ENCODE measurements around the gene SFXN1.
"Not testable (repeated sequence)": the region's sequence is repeated elsewhere in the genome, so short reads cannot be mapped to it uniquely, and the experiment has no call there.

SFXN1 gene

GRCh38 chr5:175478384-175479124 lies at the start of gene SFXN1:
TSS of gene SFXN1 (plus strand) at chr5:175478560. CDS start at chr5:175492104, 13,544 bp downstream.
- DNase-seq, result peak; percentile 81

DNA sequence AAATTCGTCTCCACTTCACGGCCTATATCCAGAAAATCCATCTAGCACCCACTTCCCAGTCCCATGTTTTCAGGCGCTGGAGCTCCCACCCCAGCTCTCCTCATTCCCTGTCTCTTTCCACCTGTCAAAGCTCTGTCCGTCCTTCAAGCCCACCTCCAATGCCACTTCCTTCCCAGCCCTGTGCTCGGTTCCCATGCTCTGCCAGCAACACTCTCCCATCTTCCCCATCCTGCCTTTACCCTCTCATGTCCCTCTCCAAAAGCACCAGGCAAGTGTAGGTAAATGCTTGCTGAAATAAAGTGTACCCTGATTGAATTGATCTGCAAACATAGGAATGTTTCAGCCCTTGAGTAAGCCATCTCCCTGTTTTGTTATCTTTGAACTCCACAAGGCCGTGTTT lies 43.6 kb upstream of the SFXN1 start:
- no peak for DNase-seq

DNA sequence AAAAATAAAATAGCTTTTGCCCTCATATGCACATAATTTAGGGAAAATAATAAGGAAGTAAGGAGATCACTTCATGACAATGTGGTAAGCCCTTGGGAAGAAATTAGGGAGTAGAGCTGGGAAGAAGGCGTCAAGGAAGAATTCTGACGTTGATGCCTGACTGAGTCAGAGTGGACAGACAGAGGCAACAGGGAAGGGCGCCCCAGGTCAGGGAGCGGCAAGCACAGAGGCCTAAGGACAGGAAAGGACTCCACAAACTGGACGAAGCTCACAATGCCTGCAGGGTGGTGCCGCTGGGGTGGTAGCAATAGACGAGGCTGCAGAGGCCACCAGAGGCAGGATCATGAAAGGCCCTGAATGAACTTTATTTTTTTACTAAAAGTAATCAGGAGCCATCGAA lies 42.0 kb upstream of the SFXN1 start:
- DNase-seq, result no peak

- no peak for DNase-seq
Measured at GRCh38 chr5:175438234-175438857, 40.0 kb upstream of the SFXN1 start.

- DNase-seq, result no peak
Measured at GRCh38 chr5:175443514-175444059, 34.8 kb upstream of the SFXN1 start.

DNA sequence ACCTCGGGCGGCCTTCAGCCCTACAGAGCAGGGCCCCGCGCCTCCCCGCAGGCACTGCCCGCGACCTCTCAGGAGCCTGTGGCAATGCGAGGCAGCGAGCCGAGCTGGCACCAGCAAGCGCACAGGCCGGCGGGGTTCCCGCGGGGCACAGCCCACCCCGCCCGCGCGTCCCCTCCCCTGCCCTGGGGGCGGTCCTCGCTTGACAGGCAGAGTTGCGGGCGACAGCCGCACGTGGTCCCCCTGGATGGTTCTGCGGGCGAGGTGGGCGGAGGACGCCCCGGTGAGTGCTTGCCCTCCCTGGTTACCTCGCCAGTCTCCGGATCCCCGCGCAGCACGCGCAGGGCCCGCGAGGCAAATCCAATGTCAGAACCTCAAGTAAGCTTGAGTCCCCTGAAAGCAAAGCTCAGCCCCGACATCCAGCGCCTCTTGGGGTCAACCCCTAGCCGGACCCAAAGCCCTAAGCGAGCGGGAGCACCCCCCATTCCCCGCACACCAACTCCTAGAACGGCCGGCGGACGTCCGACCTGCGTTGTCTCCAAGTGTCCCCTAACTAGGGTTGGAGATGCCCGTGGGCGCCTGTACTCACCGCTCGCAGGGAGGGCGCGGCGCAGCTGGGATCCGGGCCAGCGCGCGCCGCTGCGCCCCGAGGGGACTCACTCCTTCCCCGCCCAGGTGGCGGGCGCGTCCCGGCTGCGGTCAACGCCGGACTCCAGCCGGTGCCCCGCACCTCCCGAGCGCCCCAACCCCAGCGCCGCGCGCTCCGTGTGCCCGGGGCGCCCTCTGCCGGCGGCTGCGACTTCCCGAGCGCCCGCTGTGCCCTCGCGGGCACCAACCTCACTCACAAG lies 34.1 kb upstream of the SFXN1 start, which contains the start of gene DRD1:
Gene DRD1, minus strand, starts transcription at position 123 of the 845 bp plus-strand sequence. CDS start 1,083 bp downstream, outside the sequence.
- peak; percentile 35 for DNase-seq

DNA sequence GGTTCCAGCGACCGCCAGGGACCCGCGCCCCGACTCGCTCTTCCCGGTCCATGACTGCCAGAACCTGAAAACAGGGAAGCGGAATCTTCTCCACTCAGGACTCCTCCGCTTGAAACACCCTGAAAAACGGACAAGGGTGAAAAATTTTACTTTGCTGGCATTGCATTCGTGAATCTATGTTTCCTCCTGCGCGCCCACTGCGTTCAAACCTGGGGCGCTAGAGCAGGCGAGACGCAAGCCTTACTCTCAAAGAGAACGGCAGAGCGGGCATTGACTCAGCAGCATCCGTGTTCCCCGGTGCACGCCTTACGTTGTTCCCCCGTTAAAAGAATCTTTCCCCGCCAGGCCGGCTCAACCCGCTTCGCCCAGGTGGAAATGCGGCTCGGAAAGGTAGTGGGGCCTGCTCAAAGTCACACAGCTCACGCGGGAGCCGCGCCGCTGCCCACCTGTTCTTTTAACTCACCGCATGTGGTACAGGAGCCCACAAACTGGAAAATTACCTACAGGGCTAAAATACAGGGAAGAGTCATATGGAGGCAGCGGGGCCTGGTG lies 33.4 kb upstream of the SFXN1 start:
- DNase-seq, result no peak

DNA sequence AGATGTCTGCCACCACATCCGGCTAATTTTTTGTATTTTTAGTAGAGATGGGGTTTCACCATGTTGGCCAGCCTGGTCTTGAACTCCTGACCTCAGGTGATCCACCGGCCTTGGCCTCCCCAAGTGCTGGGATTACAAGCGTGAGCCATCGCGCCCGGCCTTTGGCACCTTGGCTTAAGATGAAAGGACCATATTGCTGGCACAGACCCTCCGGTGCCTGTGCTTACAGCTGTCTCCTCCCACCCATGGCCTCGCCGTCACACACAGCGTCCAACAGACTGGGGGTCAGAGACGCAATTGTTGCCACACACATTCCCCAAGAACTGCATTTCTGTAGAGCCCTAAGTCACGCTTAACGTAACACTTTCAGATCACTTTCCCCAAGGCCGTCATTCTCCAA lies 32.0 kb upstream of the SFXN1 start:
- DNase-seq, result not testable (repeated sequence)

DNA sequence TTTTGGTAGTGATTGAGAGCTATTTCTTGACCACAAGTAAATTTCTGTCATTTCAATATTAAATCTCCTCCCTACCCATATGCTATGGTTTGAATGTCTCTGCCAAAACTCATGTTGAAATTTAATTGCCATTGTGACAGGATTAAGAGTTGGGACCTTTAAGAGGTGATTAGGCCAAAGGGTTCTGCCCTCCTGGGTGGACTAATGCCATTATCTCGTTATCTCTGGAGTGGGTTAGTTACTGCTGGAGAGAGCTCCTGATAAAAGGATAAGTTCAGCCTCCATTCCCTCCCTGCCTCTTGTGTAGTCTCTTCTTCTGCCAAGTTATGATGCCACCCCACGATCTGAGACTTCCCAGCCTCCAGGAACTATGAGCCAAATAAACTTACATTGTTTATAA lies 30.8 kb upstream of the SFXN1 start:
- no peak for DNase-seq

DNA sequence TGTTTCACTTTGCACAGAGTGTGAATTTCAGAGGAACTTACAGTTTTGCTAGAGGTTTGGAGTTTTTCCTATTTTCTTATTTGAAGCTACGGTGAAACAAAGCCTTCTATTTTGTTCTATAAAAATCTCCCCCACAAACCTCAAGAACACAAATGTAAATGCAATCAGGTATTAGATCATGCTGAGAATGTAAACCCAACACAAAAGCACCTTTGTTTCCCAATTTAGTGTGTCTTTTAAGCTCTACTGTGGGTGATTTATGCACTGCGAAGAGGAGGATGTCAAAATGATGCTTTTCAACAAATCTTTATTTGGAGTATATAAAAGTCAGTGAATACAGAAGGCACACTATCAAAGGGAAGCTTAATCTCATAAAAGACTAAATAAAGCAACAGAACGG lies 30.1 kb upstream of the SFXN1 start:
- DNase-seq, result no peak

GRCh38 chr5:175452166-175452565 lies 26.2 kb upstream of the SFXN1 start:
- DNase-seq, result no peak

DNA sequence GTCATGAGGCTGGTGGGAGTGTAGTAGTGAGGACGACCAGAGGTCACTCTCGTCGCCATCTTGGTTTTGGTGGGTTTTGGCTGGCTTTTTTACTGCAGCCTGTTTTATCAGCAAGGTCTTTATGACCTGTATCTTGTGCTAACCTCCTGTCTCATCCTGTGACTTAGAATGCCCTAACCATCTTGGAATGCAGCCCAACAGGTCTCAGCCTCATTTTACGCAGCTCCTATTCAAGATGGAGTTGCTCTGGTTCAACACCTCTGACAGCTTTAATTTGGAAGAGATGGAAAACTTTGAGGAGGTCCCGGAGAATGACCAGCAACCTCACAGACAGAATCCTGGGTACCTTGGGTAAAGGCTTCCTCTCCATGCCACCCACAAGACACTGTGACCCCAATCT lies 24.0 kb upstream of the SFXN1 start:
- DNase-seq, result not testable (repeated sequence)

DNA sequence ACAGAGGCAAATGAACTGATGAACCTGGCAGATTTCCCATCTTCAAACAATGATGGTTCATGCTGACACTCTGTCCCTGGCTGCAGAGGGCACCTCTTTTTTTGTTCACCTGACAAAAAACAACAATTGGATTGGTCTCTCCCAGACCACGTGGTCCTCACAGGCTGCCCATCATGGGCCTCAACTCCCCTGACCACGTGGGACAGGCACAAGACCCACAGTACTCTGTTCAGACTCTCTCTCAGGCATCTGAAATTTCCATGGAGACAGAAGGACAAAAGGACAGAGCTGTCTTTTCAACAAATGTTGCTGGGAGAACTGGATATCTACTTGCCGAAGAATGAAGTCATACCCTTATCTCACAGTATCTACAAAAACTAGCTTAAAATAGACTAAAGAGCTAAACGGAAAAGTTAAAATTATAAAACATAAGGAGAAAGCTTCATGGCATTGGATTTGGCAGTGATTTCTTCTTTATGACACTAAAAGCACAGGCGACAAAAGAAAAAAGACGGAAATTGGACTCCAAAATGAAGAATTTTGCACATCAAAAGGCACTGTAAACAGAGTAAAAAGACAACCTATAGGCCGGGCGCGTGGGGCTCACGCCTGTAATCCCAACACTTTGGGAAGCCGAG lies 22.1 kb upstream of the SFXN1 start:
- no peak for DNase-seq

DNA sequence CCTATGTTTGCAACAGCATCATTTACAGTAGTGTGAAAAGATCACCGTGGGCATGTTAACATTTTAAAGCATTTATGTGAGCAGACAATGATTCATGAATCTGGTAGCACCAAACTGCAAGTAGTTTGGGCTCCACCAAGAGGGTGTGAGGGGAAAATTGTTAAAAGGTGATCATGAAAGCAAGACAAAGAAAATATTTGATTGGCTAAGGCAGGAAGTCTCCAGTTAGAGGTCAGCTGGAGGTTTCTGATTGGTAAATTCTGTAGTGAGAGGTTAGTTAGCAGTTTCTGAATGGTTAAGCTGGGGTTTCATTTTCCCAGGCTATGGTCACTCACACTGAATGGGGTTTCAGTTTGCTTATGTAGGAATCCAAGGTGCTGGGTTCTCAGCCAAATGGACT lies 20.9 kb upstream of the SFXN1 start:
- DNase-seq, result no peak

GRCh38 chr5:175460126-175460525 lies 18.2 kb upstream of the SFXN1 start:
- peak; percentile 16 for DNase-seq

DNA sequence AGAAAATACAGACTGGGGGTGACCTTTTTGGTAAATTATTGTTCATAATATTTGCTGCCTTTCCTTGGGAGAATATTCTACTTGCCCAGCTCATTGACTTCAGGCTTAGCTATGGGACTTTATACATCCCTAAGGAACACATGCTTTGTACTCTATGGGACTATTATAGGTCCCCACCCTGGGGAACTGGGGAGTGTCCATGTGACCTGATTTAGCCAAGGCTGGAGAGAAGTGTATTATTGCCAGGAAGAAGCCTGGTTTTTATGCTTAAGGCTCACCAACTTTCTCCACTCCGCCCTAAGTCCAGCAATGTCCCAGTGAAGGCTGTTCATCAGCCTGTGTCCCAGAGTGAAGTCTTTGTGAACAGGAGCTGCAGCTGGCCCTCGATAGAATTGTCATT lies 17.8 kb upstream of the SFXN1 start:
- no peak for DNase-seq

GRCh38 chr5:175461370-175461769 lies 17.0 kb upstream of the SFXN1 start:
- DNase-seq, result no peak

- DNase-seq, result peak; percentile 7
Measured at GRCh38 chr5:175463641-175464040, 14.7 kb upstream of the SFXN1 start.

DNA sequence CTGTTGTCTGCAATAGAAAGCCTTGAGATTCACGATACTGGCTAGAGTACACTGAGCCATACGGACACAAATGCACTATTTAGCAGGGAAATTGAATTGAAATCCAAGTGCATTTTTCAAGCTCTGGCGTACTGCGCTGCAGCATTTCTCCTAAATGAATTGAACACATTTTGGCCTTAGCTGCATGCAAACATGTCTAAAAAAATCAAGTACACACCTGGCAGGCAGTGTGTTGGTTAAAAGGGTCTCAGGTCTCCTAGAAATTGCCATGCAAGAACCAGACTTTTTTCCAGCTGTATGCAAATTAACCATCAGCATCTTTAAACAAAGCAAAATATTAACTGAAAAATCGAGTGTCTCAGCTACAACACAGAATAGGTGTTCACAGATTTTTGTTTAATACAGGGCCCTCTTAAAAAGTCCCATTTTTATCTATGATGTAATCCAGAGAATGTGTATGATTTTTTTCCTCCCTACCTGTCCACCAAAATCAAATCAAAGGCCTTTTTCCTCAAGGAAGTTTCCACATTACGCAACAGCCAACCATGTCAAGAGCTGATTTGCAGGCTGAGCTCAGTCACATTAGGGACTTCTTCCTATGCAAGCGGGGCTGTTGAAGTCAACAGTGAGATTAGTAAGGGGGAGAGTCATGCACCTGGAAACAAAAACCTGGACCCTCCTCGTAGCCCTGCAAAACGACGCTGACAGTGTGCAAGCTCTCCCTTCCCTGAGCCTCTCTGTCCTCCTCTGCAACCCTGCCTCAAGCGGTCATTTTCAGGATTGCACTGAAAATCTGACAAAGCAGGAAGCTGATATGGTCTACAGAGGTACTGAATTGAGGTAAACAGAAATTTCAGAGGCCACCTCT lies 14.1 kb upstream of the SFXN1 start:
- DNase-seq, result peak; percentile 75

- DNase-seq, result no peak
Measured at GRCh38 chr5:175464942-175465233, 13.5 kb upstream of the SFXN1 start.

GRCh38 chr5:175465282-175465681 lies 13.1 kb upstream of the SFXN1 start:
- DNase-seq, result no peak
